Activated T-helper 1 cell treated with Interleukin-2 at 50 U/mL for 16 hours (primary cell): ENCODE results near the gene TAP1.
A peak's percentile ranks its signal among the peaks of the same experiment; 100 is the strongest.

Experiments used
- DNase-seq: peaks from one replicate; pipeline ENCODE4 v3.0.0-alpha.2; 2020; ENCODE audit warnings: low read depth

Gene TAP1

DNA sequence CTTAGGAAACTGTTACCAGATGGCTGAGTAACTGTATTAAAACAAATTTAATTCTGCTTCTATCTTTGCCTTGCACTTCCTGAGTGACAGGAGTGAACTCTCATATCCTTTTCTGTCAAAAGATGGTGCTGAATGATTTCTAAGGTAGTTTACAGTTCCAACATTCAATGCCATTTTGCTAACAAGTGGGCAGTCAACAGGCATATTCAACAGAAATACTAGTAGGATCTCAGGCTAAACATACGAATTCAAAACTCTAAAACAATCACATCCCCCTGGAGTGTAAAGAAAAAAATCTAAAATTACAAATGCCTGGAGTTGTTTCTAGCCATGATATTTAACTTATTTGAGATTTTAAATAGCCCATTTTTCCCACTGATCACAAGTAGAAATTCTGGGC is 7.2 kb upstream of the TAP1 start:
- no peak for DNase-seq

DNA sequence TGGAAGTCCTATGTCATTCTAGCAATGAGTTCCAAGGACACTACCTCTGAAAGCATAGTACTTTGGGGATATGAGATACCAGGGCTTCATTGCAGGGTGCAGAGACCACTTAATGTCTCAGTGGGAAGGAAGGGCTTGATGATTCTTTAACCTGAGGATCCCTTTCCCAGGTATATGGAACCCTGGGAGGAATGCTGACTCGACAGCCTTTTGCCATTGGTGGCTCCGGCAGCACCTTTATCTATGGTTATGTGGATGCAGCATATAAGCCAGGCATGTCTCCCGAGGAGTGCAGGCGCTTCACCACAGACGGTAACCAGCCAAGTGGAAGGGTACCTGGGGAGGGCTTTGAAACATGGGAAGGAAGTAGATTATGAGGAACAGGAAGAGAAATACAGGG is 4.7 kb upstream of the TAP1 start:
- no peak for DNase-seq

DNA sequence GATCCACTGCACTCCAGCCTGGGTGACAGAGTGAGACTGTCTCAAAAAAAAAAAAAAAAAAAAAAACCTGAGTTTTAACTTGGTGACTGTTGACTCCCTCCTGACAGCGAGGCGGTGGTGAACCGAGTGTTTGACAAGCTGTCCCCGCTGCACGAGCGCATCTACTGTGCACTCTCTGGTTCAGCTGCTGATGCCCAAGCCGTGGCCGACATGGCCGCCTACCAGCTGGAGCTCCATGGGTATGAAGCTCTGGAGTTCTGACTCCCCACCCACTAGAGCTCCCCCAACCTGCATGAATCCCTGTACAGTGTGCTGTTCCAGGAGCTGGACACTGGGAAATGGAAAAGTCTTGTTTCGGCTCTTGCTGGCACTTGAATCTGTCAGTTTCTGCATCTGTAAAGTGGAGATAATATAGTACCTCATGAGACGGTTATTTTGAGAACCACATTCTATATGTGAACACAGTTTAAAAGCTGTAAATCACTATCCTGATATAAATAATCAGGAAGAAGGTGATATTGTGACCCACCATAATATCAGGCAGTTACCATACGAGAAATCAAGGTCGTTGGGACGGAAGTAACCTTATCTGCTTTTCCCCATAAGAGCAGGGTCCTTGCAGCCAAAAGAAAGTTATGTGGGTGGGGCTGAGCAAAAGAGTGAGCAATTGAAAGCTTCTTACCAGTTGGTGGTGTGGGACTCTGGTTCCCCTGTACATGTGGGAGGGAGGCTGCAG is 3.8 kb upstream of the TAP1 start:
- DNase-seq = no peak

DNA sequence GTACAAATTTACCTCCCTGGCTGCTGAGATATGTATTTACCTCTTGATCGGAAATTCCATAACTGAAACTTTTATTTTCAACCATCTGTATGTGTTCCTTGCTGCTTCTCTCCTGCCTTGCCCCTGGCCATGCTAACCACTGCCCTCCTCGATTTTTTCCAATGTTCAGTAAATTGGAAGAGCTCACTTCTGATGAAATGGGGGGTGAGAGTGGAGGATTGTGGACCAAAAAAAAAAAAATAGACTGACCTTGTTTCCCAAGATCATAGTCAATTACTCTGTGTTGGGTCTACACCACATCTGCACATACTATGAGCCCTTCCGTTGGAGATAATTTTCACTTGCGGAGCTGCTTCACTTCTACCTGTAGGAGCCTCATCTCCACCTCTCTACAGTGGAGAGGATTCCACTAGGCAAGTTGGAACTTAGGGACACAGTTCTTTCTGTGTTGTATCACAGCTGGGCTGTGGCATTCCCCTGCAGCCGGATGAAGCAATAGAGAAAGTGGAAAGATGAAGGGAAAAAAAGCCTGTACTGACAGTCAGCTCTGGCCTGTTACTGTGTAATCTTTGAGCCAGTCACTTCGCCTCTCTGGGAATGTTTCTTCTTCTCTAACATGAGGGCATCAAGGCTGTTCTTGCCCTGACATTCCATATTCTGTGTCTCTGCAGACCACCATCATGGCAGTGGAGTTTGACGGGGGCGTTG is 2.1 kb upstream of the TAP1 start:
- no peak for DNase-seq

DNA sequence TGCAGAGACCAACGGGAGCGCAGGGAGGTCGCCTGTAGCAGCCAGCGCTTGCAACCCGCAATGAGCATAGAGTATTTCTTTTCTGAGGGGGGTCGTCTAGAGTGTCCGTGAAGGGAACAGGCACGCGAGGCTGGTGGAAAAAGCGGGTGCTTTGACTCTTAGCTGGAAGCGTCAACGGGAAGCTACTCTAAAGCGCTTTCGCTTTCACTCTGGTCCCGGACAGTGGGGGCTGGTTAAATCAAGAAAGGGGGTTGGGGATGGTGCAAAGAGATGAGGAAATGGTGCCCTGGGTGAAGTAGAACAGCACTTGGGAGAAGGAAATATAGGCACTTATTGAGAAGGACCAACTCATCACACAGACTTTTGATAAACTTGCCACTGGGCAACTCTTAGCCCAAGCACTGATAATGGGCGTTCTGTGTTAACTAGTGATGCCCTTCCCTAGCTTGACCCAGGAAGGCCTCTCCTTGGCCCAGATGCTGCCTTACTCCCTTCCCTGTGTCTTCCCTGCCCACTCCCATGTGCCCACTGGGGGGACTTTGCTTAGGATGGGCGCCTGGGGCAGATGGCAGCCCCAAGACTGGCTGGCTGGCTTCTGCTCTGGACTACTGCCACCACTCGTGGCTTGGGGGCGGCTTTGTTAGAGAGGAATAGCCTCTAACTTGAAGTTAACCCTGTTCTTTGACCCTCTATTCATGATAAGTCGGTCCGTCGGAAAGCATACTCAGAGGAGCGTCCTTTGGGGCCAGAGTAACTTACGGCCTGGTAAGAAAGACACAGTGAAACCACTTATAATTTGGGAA is 1.1 kb upstream of the TAP1 start:
- peak; percentile 24 for DNase-seq

DNA sequence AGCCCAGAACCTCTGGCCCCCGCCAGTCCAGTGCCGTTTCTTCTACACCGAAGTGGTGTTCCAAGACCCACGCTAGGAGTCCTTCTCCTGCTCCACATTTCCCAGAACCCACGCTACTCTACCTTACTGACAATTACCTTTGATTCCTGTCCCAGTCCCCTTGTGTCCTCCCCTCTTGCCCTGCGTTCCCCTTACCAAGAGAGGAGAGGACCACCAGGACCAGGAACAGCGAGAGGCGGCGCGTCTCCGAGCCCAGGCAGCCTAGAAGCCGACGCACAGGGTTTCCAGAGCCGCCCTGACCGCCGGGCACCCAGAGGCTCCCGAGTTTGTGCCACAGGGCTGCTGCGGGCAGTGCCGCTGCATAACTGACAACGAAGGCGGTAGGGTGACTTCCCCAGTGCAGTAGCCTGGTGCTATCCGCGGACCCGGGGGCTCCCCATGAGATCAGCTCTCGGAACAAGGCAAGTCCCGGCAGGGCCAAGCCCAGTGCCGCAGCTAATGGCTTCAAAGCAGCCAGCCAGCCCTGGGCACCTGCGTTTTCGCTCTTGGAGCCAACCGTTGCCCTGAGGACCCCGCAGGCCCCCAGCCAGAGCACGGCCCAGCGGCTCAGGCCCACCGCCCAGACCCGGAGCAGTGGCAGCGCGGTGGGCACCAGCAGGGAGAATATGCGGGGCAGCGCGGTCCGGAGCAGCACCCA is 512 bp downstream of the TAP1 start:
- DNase-seq = peak; percentile 31

DNA sequence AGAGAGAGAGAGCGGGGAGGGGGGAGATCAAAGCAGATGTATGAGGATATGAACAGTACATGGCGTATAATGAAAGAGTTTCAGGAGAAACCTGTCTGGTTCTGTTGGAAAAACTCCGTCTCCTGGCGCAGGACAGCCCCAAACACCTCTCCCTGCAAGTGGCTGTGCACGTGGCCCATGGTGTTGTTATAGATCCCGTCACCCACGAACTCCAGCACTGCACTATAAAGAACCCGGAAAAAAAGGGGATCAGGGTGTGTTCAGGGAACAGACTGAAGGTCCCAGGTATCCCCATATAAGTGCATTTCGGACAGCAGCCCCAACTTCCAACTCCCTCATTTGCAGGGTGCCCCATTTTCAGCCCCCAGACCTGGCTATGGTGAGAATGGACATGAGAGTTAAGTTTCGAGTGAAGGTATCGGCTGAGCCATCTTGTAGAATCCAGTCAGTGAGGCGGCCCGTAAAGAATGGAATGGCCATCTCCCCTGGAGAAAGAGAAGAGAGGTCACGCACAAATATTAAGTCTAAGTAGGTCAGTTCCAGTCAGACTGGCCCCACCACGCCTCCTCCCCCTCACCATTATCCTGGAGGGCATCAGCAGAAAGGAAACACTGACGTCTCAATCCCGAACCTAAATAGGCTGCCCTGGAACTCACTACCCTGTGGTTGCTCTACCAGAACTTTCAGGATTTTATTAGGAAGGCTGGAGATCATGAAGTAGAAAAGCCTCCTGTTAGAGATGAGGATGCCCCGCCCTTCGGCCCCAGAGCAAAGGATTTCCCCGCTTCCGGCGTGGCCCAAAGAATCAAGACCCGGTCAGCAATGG is 1.3 kb downstream of the TAP1 start:
- DNase-seq = no peak

DNA sequence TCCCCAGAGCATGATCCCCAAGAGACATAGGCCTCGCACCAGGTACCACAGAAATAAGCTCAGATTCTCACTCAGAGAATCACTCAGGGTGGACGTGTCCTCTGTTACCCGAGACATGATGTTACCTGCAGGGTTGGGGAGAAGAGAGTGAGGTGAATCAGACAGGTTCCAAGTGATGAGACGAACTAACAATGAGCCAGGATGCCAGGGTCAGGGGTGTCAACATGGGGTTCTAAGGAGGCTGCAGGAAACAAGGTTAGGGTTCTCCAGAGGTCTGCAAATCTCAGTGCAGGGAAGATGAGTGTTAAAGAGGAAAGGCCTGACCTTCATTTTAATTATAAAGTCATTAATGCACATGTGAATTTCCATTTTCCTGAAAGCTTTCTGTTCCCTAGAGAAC is 2.5 kb downstream of the TAP1 start:
- no peak for DNase-seq

DNA sequence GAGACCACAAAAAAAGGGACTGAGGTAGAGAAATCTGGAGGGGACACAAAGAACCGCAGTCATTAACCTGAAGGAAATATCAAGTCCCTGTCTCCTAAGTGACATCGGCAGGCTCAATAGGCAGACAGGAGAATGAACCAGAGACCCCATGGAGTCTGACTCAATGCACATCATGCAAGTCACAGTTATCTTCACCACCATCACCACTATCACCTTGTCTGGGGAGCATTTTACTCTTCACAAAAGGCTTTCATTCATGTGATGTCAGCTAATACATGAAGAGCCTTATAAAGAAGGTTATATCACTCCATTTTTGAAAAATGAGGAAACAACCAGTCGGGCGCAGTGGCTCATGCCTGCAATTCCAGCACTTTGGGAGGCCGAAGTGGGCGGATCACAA is 4.4 kb downstream of the TAP1 start:
- no peak for DNase-seq

DNA sequence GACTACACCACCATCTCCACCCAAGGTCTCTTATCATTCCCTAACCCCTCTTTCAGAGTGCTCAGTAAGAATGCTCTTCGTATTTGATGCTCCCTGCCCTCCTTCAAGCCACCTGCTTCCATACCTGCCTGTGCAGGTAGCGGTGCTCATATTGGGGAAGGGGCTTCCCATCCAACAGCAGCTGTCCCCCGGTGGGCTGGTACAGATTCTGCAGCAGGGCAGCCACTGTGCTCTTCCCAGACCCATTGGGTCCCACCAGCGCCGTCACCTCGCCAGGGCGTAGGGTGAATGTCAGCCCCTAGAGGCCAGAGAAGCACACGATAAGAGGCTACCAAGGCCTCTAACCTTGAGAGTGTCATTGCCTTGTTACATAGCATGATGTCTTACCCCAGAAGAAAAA is 5.7 kb downstream of the TAP1 start:
- DNase-seq = no peak

DNA sequence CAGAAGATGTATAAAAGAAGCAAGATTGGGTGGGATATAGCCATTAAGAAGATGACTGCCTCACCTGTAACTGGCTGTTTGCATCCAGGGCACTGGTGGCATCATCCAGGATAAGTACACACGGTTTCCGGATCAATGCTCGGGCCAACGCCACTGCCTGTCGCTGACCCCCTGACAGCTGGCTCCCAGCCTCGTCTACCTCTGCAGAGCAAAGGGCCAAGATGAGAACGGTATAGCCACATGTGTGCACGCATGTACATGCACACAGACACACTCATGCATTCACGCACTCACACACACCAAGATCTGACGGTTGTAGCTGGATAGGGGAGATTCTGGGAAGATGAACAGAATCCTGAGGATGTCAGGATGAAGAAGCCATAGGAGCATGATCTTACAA is 6.5 kb downstream of the TAP1 start:
- no peak for DNase-seq

DNA sequence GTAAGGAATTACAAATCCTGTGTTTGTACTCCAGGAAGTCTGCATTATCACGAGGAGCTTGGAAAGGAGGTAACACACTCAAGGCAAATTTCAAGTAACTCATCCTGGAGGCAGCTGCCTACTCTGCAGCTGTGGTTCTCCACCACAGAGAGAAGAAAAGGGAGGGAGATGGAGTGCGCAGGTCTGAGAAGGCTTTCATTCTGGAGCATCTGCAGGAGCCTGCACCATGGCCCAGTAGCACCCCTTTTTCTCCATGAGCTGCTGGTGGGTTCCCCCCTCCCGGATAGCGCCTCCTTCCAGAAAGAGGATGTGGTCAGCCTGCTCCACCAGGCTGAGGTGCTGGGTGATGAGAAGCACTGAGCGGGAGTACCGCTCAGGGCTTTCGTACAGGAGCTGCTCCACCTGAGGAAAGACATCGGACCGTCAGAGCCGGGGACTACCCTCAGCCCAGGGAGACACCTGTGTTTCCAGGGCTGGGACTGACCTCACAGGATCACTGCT is 8.1 kb downstream of the TAP1 start:
- DNase-seq = peak; percentile 18

DNA sequence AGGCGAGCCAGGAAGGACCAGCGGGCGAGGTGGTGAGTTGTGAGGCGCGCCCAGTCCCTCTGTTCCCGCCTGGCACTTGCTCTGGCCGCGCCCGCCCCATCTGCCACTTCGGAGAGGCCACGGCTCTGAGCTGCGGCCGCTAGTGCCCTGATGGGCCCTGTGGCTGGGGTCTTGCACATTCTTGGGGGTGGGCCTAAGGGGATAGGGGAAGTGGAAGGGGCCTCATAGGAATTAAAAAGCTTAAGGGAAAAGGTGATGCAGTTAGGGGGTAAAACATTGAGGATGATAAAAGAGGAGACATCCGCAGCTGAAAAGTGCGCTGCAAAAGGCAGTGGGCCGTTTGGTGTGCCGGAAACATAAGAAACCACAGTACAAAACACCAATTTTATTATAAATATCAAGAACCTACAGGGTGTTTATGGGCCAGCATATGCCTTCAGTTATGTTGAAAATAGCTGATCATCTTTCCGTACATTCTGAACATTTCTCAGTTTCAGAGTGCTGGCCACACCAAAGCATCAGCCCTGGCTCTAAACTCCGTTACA is 8.6 kb downstream of the TAP1 start:
- no peak for DNase-seq

DNA sequence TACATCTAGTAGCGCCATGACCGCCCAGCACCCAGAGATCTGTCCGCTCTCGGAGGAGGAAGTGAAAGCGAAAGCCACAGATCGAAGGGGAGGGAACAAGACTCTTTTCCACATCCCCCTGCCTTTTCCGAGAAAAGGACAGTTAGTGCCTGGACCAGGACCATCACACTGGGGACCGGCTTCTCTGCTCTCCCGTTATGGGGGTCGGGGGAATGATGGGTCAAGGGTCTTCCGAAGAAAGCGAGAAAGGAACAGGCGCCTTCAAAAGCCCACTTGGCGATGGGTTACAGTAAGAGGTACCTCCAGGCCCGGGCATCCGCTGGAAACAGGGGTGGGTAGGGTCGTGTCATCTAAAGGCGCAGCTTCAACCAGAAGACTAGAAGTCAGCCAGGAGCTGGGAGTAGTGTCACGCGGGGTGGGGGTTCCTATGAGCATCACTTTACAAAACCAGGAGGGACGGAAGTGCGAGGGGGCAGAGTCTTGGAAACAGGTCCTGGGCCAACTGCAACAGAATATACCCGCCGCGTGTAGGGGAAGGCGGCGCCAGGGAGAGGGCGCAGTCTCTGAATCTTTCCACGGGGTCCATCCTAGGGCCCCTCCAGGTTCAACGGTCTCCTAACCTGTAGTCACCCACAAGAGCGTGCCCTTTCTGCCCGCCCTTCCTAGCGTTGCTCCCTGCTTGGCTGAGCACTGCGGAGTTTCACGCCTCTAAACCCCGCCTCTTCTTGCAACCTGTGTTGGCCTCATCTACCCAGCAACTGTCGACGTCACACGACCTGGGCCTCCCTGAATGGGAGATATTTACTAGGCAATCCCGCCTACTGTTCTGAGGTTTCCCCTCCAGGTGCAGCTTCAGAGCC is 9.3 kb downstream of the TAP1 start, which contains the start of gene PSMB8:
PSMB8 (minus strand) TSS at position 69 of the 860 bp plus-strand sequence; CDS start at position 18, 51 bp downstream.
- peak; percentile 94 for DNase-seq

DNA sequence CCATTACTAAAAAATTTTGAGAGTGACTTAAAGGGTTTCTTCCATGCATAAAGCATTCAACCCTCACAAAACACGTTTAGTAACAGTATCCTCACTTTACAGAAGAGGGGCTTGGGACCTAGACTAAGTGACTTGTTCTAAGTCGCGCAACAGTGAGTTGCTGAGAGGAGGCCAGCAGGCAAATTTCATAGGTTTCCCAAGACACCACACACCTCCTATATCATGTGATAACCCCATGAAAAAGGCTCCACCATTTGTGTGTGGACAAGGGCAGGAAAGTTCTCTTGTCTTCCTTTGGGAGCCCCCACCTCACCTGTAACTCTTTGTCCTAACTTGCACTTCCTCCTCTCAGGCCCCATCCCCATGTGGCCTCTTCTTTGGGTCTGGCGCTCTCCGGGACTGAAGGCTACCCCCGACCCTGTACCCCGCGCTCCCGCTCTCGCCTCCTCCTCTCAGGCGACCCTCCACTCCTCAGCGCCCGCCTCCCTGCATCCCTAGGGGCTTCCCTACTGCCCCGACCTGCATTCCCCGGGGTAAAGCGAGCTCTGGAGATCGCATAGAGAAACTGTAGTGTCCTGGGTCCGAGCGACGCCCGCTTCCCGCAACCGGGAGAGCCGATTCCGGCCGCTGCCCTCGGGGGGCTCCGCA is 10.0 kb downstream of the TAP1 start:
- no peak for DNase-seq

DNA sequence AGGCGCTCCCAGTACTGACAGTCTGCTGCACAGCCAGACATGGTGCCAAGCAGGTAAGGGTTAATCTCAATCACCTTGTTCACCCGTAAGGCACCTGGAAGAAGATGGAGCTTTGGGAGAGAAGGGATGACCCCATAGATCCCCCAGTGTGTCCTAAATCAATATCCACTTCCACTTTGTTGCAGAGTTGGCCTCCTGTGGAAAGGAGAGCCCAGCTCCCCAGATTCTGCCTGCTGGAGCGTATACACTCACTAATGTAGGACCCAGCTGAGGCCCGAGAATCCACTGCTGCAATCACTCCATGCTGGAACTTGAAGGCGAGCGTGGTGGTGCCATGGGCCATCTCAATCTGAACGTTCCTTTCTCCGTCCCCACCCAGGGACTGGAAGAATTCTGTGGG is 10.8 kb downstream of the TAP1 start:
- DNase-seq = no peak

DNA sequence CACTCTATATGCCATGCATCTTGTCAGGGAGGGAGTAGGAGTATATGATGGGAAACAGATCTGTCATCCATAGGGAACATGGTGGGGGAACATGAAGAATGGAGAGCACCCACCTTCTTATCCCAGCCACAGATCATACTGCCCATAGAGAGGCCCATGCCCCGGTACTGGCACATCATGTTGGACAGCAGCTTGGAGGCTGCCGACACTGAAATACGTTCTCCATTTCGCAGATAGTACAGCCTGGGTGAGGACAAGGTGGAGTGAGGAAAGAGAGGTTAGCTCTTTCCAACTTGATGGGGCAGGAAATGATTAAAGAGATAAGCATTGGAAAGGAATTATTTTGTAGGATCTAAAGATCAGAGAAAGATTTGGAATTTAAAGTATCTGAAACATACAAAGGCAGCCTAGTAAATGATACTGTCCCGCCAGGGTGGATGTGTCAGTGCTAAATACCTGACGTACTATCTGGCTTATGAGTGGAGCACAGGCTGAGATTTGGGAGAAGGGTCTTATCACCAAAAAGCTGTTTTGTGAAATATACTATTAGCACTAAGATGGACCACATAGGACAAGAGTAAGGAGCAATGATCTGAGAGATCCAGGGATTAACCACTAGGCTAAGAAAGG is 11.4 kb downstream of the TAP1 start:
- DNase-seq = no peak

DNA sequence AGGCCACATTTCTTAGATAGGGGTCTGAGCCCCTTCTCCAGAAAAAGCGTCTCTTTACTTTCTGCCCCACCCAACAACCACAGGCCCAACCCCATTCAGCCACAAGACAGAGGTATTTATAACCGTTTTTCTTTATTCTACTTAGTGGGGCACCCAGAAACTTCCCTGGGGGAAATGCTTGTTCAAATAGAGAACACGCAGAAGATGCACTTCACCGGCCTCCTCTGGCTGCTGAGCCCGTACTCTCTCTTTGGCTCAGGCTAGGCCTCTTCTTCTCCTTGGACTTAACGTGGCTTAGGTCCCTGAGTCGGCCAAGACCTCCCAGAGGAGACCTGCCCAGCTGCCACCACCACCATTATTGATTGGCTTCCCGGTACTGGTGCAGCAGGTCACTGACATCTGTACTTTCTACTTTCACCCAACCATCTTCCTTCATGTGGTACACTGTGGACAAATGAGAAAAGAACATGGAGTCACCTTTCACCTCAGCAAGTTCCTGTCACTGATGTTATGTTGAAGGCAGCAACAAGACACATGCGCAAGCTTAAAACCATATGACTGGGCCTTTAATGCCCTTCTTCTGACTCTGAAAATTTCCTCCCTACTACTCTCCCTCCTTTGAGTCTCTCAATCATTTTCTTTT is 12.8 kb downstream of the TAP1 start:
- DNase-seq = no peak
